Left cardiac atrium (tissue), 4 donors: ENCODE data around the gene SLCO4A1. TPM values are rescaled to one million over a fixed set of nuclear protein-coding genes. Genes with fewer than 3 reads are reported as not detected.

Experiments used
- ATAC-seq, 2 donors: fragments of 200-7000 bp; cut with Tn5 transposase; one replicate each; pipeline ENCODE4 v1.9.1; 2020; ENCODE audit warnings: mild to moderate bottlenecking in 2 of 2, moderate library complexity in 2 of 2
- DNase-seq: peaks from one replicate; pipeline ENCODE4 v3.0.0-alpha.2; 2020
- intact Hi-C, 2 donors: fragments of 100-400 bp; cut with DNase I; formaldehyde crosslinking; loops; one replicate each; pipeline versions ENCODE4 v1.14.1 to v1.15.1; 2022 to 2023
- long read RNA-seq: library from polyadenylated mRNA; unstranded; transcript quantifications from one replicate; pipeline ENCODE4 v2.0.0, GENCODE V29; 2021
- total RNA-seq, 2 donors: library from RNA; stranded (reverse); fragmentation: NEBNext Ultra II Directional; extraction: Animal tissue kit (Norgen Biotek cat#: 25700); gene quantifications; one replicate each; pipeline ENCODE4 v1.2.1, GENCODE V29; 2021
- donor health status: DM: no; HTN: yes; CAD: no.
- donor health status: DM: no; HTN: yes; CAD: no; lungs with severe emphysema.
- donor health status: DM: yes; HTN: yes; CAD: no.
- donor health status: Dilated cardiomyopathy.

SLCO4A1 gene
- 10 to 100 TPM; 15.1 to 35.5 TPM for total RNA-seq
- long read RNA-seq, transcript SLCO4A1-202 (11 exons, 2,665 nt) = major isoform, 19 of 68 reads
- long read RNA-seq, transcript SLCO4A1-201 (12 exons, 2,776 nt) = minor isoform, 5 of 68 reads
- long read RNA-seq, partial matches to known transcripts = 19 of 68 reads
- long read RNA-seq, other reads (novel, unspliced or antisense) = 23 of 68 reads

- intact Hi-C loops = no loop called here
- ATAC-seq (peak; percentile 90 to 91), DNase-seq (peak; percentile 87)
Observed at GRCh38 chr20:62642051-62642665, at the start of gene SLCO4A1. SLCO4A1 (plus strand) TSS chr20:62642503; CDS start chr20:62656455, 13,952 bp downstream.

GRCh38 chr20:62592506-62593177 is 49.7 kb upstream of the SLCO4A1 start:
- DNase-seq (no peak), ATAC-seq (no peak)
- intact Hi-C loops = no loop called here

GRCh38 chr20:62593616-62594015 is 48.7 kb upstream of the SLCO4A1 start:
- intact Hi-C loops = no loop called here
- DNase-seq = no peak
- no peak for ATAC-seq

- ATAC-seq = no peak
- DNase-seq = no peak
- intact Hi-C loops = no loop called here
Observed at GRCh38 chr20:62595069-62595468, 47.2 kb upstream of the SLCO4A1 start.

GRCh38 chr20:62595491-62595890 is 46.8 kb upstream of the SLCO4A1 start:
- peak; percentile 45 to 75 for ATAC-seq
- intact Hi-C loops = no loop called here
- DNase-seq = peak; percentile 81

- intact Hi-C loops = no loop called here
- ATAC-seq (no peak), DNase-seq (no peak)
Observed at GRCh38 chr20:62596486-62596885, 45.8 kb upstream of the SLCO4A1 start.

GRCh38 chr20:62596921-62597320 is 45.4 kb upstream of the SLCO4A1 start:
- DNase-seq (no peak), ATAC-seq (no peak)
- intact Hi-C loops = no loop called here

- intact Hi-C loops = no loop called here
- ATAC-seq = no peak
- no peak for DNase-seq
Observed at GRCh38 chr20:62597416-62598115, 44.7 kb upstream of the SLCO4A1 start.

- ATAC-seq (no peak), DNase-seq (no peak)
- intact Hi-C loops = no loop called here
Observed at GRCh38 chr20:62598761-62599194, 43.5 kb upstream of the SLCO4A1 start.

- no peak for DNase-seq
- no peak for ATAC-seq
- intact Hi-C loops = no loop called here
Observed at GRCh38 chr20:62599216-62600110, 42.8 kb upstream of the SLCO4A1 start.

- ATAC-seq (no peak), DNase-seq (no peak)
- intact Hi-C loops = no loop called here
Observed at GRCh38 chr20:62601172-62601571, 41.1 kb upstream of the SLCO4A1 start.

- ATAC-seq (no peak), DNase-seq (no peak)
- intact Hi-C loops = no loop called here
Observed at GRCh38 chr20:62601714-62602113, 40.6 kb upstream of the SLCO4A1 start.

- ATAC-seq (peak in 1 of 2 donors; percentile 26), DNase-seq (no peak)
- intact Hi-C loops = no loop called here
Observed at GRCh38 chr20:62602550-62602949, 39.8 kb upstream of the SLCO4A1 start.

GRCh38 chr20:62603021-62603906 is 39.0 kb upstream of the SLCO4A1 start:
- DNase-seq (peak; percentile 72), ATAC-seq (peak; percentile 67 to 82)
- intact Hi-C loops = no loop called here

GRCh38 chr20:62603907-62604785 is 38.2 kb upstream of the SLCO4A1 start:
- intact Hi-C loops = no loop called here
- no peak for DNase-seq
- ATAC-seq = no peak

GRCh38 chr20:62604796-62605195 is 37.5 kb upstream of the SLCO4A1 start:
- no peak for DNase-seq
- intact Hi-C loops = no loop called here

More at GRCh38 chr20:62604796-62605195, 37.5 kb upstream of the SLCO4A1 start:
- ATAC-seq = no peak
